Measurements from ENCODE around the gene USHBP1. TPM values are rescaled to one million over a fixed set of nuclear protein-coding genes. Genes with fewer than 3 reads are reported as not detected.

USHBP1 gene
- total RNA-seq, 4 donors from 2014 or later: 2.4 to 43.3 (median 5.8) TPM

- ATAC-seq (ENCODE audit: low FRiP score) (no peak), DNase-seq (ENCODE audit: low spot score) (no peak)
- TF ChIP-seq CTCF (IDR thresholded peaks at IDR 0.05): no peak
Measured at GRCh38 chr19:17216058-17216670, 48.4 kb downstream of the USHBP1 start.

- DNase-seq (ENCODE audit: low spot score) (peak; percentile 79), ATAC-seq (ENCODE audit: low FRiP score) (peak; percentile 92)
- no peak for TF ChIP-seq CTCF (IDR thresholded peaks at IDR 0.05)
Measured at GRCh38 chr19:17215127-17215971, 49.2 kb downstream of the USHBP1 start, which contains the start of gene USE1. USE1 (plus strand) TSS chr19:17215357; CDS start chr19:17215406, 49 bp downstream.

- DNase-seq (ENCODE audit: low spot score) (no peak), ATAC-seq (ENCODE audit: low FRiP score) (no peak)
- no peak for TF ChIP-seq CTCF (IDR thresholded peaks at IDR 0.05)
Measured at GRCh38 chr19:17214508-17215126, 49.9 kb downstream of the USHBP1 start.

GRCh38 chr19:17213334-17213733 lies 51.2 kb downstream of the USHBP1 start:
- TF ChIP-seq CTCF (IDR thresholded peaks at IDR 0.05): no peak
- ATAC-seq (ENCODE audit: low FRiP score): no peak
- DNase-seq (ENCODE audit: low spot score): no peak

GRCh38 chr19:17211547-17212446 lies 52.7 kb downstream of the USHBP1 start:
- DNase-seq (ENCODE audit: low spot score) (no peak), ATAC-seq (ENCODE audit: low FRiP score) (no peak)
- TF ChIP-seq CTCF (IDR thresholded peaks at IDR 0.05): no peak

GRCh38 chr19:17210296-17210695 lies 54.2 kb downstream of the USHBP1 start:
- no peak for TF ChIP-seq CTCF (IDR thresholded peaks at IDR 0.05)
- DNase-seq (ENCODE audit: low spot score) (no peak), ATAC-seq (ENCODE audit: low FRiP score) (no peak)
